Osteocyte (in vitro differentiated cells): ENCODE measurements around the gene DNAJC5. TPM values are rescaled to one million over a fixed set of nuclear protein-coding genes. Genes with fewer than 3 reads are reported as not detected.

Source experiments
- DNase-seq: peaks from one replicate; pipeline ENCODE4 v3.0.0; 2021; ENCODE audit warnings: mixed read lengths; ENCODE audit not compliant: unreplicated experiment; ENCODE audit errors: extremely low spot score
- H3K27ac Mint-ChIP-seq: one replicate; pipeline ENCODE4 v1.8.0; 2021; ENCODE audit warnings: mild to moderate bottlenecking, mixed read lengths; ENCODE audit not compliant: unreplicated experiment
- H3K27me3 Mint-ChIP-seq: one replicate; pipeline ENCODE4 v1.8.0; 2021; ENCODE audit warnings: mixed read lengths; ENCODE audit not compliant: unreplicated experiment
- H3K36me3 Mint-ChIP-seq: one replicate; pipeline ENCODE4 v1.8.0; 2021; ENCODE audit warnings: mixed read lengths; ENCODE audit not compliant: unreplicated experiment
- H3K4me1 Mint-ChIP-seq: one replicate; pipeline ENCODE4 v1.8.0; 2021; ENCODE audit warnings: mixed read lengths; ENCODE audit not compliant: unreplicated experiment
- H3K4me3 Mint-ChIP-seq: one replicate; pipeline ENCODE4 v1.8.0; 2021; ENCODE audit warnings: mild to moderate bottlenecking, moderate library complexity, mixed read lengths; ENCODE audit not compliant: unreplicated experiment
- H3K9me3 Mint-ChIP-seq: one replicate; pipeline ENCODE4 v1.8.0; 2021; ENCODE audit warnings: mixed read lengths; ENCODE audit not compliant: unreplicated experiment
- total RNA-seq: library from RNA; stranded (reverse); gene quantifications from 2 replicates; pipeline ENCODE4 v1.2.1, GENCODE V29; 2021
- TF ChIP-seq, protein P1 (sequence below): fragments of 200-600 bp; sonication (generic); IDR thresholded peaks from 2 replicates; pipeline ENCODE4 v1.5.0; 2021; ENCODE audit warnings: antibody characterized with exemption, mild to moderate bottlenecking, moderate library complexity

Gene DNAJC5
- total RNA-seq, 1 donor from 2014 or later = 41.2 TPM

DNA sequence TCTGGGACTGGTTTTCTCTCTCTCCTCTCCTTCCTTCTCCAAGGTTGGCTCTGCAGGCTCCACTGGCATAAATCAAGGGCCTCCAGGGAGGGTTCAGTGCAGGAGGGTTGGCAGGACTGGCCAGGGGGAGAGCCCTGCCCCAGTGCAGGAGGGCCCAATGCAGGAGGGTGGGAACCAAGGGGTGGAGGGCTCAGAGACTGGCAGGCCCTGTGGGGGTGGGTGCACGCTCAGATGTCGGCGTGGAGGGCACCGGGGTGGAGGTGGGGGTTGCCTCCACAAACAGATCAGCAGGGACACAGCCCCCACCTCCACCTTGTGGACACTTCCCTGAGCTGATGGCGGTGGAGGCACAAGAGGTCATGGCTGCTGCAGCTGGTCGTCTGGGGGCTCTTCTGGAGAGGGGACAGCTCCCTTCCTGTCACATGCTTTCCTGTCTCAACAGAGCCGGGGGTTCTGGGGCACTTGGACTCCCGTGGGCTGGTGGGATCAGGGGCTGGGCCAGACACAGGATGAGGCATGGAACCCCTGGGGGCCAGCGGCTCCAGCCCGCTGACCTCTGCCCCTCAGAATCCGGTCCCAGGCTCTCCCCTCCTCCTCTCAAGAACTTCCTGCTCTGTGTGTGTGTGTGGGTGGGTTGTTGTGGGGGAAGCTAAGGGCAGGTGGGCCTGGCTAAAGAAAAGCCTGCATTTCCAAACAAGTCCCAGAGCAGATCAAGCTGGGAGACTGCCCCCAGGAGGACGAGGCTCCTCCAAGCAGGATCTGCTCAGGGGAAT lies 36.3 kb upstream of the DNAJC5 start:
- Mint-ChIP-seq H3K27ac (peak overlapping the region; percentile 82), H3K36me3 (no peaks in the 10 kb centered on the region), H3K27me3 (no peaks in the 10 kb centered on the region), H3K4me1 (peaks cover 48% of the 10 kb centered on the region), H3K4me3 (peak overlapping the region; percentile 52), H3K9me3 (no peaks in the 10 kb centered on the region)
- no peak for DNase-seq
- TF ChIP-seq, protein P1, sequence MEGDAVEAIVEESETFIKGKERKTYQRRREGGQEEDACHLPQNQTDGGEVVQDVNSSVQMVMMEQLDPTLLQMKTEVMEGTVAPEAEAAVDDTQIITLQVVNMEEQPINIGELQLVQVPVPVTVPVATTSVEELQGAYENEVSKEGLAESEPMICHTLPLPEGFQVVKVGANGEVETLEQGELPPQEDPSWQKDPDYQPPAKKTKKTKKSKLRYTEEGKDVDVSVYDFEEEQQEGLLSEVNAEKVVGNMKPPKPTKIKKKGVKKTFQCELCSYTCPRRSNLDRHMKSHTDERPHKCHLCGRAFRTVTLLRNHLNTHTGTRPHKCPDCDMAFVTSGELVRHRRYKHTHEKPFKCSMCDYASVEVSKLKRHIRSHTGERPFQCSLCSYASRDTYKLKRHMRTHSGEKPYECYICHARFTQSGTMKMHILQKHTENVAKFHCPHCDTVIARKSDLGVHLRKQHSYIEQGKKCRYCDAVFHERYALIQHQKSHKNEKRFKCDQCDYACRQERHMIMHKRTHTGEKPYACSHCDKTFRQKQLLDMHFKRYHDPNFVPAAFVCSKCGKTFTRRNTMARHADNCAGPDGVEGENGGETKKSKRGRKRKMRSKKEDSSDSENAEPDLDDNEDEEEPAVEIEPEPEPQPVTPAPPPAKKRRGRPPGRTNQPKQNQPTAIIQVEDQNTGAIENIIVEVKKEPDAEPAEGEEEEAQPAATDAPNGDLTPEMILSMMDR = peak; percentile 63

DNA sequence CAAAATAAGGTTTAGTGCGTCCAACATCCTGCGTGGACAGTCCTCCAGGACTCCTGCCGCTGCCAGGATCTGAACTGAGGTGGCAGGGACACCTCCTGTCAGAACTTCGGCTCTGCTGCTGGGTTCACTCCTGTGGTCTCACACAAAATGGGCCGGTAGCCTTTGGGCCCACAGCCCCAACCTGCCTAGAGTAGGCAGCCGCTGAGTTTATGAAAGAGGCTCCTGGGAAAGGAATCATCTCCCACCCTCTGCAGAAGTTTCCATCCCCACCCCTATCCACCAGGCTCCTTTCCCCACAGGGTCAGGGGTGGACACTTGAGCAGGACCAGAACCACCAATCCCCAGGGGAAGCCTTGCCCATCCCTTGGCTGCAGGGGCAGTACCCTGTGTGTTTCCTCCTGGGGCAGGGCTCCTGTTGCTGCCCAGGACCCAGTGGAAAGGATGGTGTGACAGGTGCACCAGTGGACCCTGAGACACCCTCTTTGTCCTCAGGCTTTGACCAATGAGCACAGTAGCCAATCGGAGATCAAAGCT lies 35.7 kb upstream of the DNAJC5 start:
- peaks cover 52% of the 10 kb centered on the region for H3K4me1 Mint-ChIP-seq
- peak overlapping the region; percentile 52 for H3K4me3 Mint-ChIP-seq
- H3K36me3 Mint-ChIP-seq = no peaks in the 10 kb centered on the region
- H3K27ac Mint-ChIP-seq = peak overlapping the region; percentile 82
- DNase-seq = no peak
- H3K27me3 Mint-ChIP-seq = no peaks in the 10 kb centered on the region
- TF ChIP-seq, protein P1 = no peak
- no peaks in the 10 kb centered on the region for H3K9me3 Mint-ChIP-seq

DNA sequence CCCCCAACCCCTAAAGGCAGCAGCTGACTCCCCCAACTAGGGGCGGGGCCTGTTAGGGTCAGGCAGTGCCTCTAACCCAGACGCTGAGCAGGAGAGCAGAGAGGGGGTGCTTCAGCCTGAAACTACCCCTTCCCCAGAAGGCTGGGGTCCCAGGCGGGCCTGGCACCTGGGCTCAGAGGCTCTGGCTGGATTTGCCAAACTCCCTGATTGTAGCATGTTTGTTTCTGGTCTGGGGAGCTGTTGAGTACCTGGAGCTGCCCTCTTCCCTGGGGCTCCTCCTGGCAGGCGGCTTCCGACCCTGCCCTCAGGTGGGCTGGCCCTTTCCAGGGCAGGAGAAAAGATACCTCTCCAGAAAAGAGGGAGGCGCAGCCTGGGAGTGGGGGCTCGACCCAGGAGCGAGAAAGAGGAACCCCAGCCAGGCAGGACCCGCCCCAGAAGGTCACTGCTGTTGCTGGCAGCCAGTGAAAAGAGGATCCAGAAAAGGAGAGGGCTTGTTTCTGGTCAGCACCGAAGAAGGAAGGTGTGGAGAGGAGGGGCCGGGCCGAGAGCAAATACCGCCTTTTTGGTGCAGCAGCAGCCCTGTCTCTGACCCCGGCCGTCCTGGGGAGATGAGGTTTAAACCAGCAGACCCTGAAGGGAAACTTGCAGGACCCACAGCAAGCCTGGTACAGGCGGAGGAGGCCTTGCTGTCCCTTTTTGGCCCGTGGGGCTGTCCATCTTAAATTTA lies 34.4 kb upstream of the DNAJC5 start:
- Mint-ChIP-seq H3K4me1 (peaks cover 46% of the 10 kb centered on the region), H3K9me3 (no peaks in the 10 kb centered on the region), H3K4me3 (no peak overlapping the region), H3K27ac (no peak overlapping the region), H3K36me3 (no peaks in the 10 kb centered on the region), H3K27me3 (no peaks in the 10 kb centered on the region)
- DNase-seq = no peak
- TF ChIP-seq, protein P1 = no peak

DNA sequence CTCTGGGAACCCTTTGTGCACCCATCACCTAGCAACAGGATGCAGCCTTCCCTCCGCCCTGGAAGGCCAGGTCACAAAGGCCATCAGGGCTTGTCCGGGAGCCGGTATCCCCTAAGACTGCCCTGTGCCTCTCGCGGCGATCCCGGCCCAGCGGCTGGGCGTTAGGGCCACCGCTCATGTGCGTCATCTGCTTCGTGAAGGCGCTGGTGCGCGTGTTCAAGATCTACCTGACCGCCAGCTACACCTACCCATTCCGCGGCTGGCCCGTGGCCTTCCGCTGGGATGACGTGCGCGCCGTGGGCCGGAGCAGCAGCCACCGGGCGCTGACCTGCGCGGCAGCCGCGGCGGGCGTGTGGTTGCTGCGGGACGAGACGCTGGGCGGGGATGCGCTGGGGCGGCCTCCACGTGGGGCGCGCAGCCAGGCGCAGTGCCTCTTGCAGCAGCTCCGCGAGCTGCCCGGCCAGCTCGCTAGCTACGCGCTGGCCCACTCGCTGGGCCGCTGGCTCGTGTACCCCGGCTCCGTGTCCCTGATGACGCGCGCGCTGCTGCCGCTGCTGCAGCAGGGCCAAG lies 33.5 kb upstream of the DNAJC5 start, which contains the start of gene ABHD16B:
Gene ABHD16B (plus strand): TSS at position 134 of the 570 bp plus-strand sequence. CDS start 43 bp downstream, at position 177.
- H3K9me3 Mint-ChIP-seq = no peaks in the 10 kb centered on the region
- peaks cover 52% of the 10 kb centered on the region for H3K4me1 Mint-ChIP-seq
- H3K4me3 Mint-ChIP-seq = no peak within 1 kb of the TSS
- no peaks in the 10 kb centered on the region for H3K36me3 Mint-ChIP-seq
- TF ChIP-seq, protein P1 = no peak
- no peak within 1 kb of the TSS for H3K27ac Mint-ChIP-seq
- DNase-seq = no peak
- H3K27me3 Mint-ChIP-seq = no peaks in the 10 kb centered on the region
